ENCODE measurements around the gene YAP1. TPM values are rescaled to one million over a fixed set of nuclear protein-coding genes. Genes with fewer than 3 reads are reported as not detected.

YAP1 gene
- polyA plus RNA-seq, 2 of the 4 experiments (the other 2 are of a cell fraction), result 40.4 to 48.0 TPM

DNA sequence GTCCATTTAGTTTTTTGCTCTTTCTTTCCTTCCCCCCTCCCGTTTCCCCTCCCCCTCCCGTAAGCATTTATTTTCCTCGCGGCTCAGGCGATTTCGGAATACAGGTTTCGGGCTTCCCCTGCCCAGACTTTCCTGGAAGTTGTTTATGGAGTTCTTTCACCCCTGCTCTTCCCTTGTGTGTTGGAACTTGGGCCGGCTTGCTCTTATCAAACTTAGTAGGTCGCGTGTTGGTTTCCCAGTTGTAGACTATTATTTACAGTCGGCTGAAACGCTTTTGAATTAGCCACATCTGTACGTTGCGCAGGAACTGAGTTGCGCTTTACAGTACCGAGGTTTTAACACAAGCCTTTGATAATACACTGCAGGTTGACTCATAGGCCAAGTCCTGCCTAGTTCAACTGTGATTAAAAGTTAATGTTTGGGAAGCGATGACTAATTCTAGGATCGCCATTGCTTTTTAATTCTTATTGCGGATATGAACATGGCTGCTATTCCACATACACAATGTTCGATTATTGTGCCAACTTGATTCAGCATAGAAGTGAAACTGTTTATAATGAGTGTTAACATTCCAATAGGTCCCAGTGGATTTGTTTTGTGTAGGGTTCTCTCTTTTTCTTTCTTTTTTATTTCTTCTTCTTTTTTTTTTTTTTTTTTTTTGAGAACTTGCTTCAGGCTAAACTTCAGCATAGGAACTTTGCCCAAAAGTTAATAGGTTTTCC, 1.7 kb downstream of the YAP1 start (continued):
- TF ChIP-seq HMGXB4 (CRISPR knock-in tag; IDR thresholded peaks at IDR 0.05; ENCODE audit: borderline replicate concordance) (no peak), BCL3 (IDR thresholded peaks at IDR 0.05) (peak; percentile 40; the same call in 1 of the 3 replicates), MYC (IDR thresholded peaks at IDR 0.05; ENCODE audit: borderline replicate concordance, low read length) (no peak), BHLHE40 (IDR thresholded peaks at IDR 0.05; ENCODE audit: low read depth, low read length) (no peak), KDM1A (IDR thresholded peaks at IDR 0.05; ENCODE audit: low read depth) (no peak), ZC3H11A (IDR thresholded peaks at IDR 0.05) (no peak), RAD21 (conservative IDR thresholded peaks at IDR 0.05 in 1 of 2, IDR thresholded peaks at IDR 0.05 in 1 of 2) (no peak), JUN (IDR thresholded peaks at IDR 0.05) (peak; percentile 47 to 58; a peak in 3 of 5 replicates), SREBF2 (IDR thresholded peaks at IDR 0.05) (no peak), CBX2 (IDR thresholded peaks at IDR 0.05; ENCODE audit: borderline replicate concordance, low read depth) (no peak), NR3C1 (IDR thresholded peaks at IDR 0.05) (no peak), CBX8 (IDR thresholded peaks at IDR 0.05) (no peak)
- TF ChIP-seq, protein P1, sequence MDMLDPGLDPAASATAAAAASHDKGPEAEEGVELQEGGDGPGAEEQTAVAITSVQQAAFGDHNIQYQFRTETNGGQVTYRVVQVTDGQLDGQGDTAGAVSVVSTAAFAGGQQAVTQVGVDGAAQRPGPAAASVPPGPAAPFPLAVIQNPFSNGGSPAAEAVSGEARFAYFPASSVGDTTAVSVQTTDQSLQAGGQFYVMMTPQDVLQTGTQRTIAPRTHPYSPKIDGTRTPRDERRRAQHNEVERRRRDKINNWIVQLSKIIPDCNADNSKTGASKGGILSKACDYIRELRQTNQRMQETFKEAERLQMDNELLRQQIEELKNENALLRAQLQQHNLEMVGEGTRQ (IDR thresholded peaks at IDR 0.05), result no peak
- TF ChIP-seq, protein P2, sequence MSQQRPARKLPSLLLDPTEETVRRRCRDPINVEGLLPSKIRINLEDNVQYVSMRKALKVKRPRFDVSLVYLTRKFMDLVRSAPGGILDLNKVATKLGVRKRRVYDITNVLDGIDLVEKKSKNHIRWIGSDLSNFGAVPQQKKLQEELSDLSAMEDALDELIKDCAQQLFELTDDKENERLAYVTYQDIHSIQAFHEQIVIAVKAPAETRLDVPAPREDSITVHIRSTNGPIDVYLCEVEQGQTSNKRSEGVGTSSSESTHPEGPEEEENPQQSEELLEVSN (IDR thresholded peaks at IDR 0.05; ENCODE audit: borderline replicate concordance, low read depth), result no peak

DNA sequence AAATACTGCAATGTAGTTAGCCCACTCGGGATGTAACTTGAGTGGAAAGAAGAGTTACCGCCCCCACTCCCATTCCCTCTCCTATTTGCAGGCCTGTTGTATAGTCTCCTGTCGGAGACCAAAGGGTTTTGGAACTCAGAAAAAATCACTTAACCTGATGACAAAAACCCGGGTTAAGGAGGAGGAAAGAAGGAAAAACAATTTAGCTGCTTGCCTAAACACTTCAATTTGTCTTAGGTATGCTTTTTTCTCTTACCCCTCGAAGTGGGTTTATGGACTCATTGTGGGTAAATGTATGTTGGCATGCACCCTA, 2.2 kb downstream of the YAP1 start:
- POLR2A ChIA-PET, result no interaction called here
- ATAC-seq, result no peak
- H3K4me2 ChIP-seq, result peak overlapping the region; percentile 84
- no peak for TF ChIP-seq HOXB5 (CRISPR knock-in tag; IDR thresholded peaks at IDR 0.05)
- no peak for TF ChIP-seq NPAS2 (CRISPR knock-in tag; IDR thresholded peaks at IDR 0.05; ENCODE audit: borderline replicate concordance)
- TF ChIP-seq CBX8 (IDR thresholded peaks at IDR 0.05), result no peak
- no peak for TF ChIP-seq NR3C1 (IDR thresholded peaks at IDR 0.05)
- TF ChIP-seq FOSB (CRISPR knock-in tag; IDR thresholded peaks at IDR 0.05), result no peak
- TF ChIP-seq, protein P1 (IDR thresholded peaks at IDR 0.05), result no peak
- H3K27ac ChIP-seq, result peak overlapping the region; percentile 99
- H3K9me3 ChIP-seq, result no peaks in the 10 kb centered on the region
- WGBS (ENCODE audit: missing lambda C conversion rate), result 0% methylated on average over 5 of the region's 5 CpGs
- H3K4me3 ChIP-seq, result peak overlapping the region; percentile 90
- DNase-seq (ENCODE audit: low read depth in 1 of 2, low spot score in 1 of 2), result no peak
- no peak for FAIRE-seq
- H3K4me1 ChIP-seq, result peaks cover 52% of the 10 kb centered on the region
- CTCF ChIA-PET, result no interaction called here

GRCh38 chr11:102114032-102114431, 3.8 kb downstream of the YAP1 start:
- Histone ChIP-seq H3K9me3 (no peaks in the 10 kb centered on the region), H3K4me2 (peak overlapping the region; percentile 84), H3K4me1 (peaks cover 61% of the 10 kb centered on the region), H3K27ac (peak overlapping the region; percentile 74 to 99), H3K4me3 (peak overlapping the region; percentile 90; the same call in 2 of the 3 replicates)
- no peak for TF ChIP-seq TP53 (CRISPR knock-in tag; IDR thresholded peaks at IDR 0.05)
- TF ChIP-seq KDM1A (IDR thresholded peaks at IDR 0.05; ENCODE audit: low read depth), result no peak
- TF ChIP-seq FOXS1 (CRISPR knock-in tag; IDR thresholded peaks at IDR 0.05), result no peak
- no peak for TF ChIP-seq MAFK (IDR thresholded peaks at IDR 0.05; ENCODE audit: partially characterized antibody)
- no peak for TF ChIP-seq POLR2AphosphoS2 (conservative IDR thresholded peaks at IDR 0.05; ENCODE audit: low read length)
- no peak for TF ChIP-seq SMC3 (IDR thresholded peaks at IDR 0.05)
- TF ChIP-seq CHD4 (IDR thresholded peaks at IDR 0.05; ENCODE audit: borderline replicate concordance), result no peak
- 11% methylated on average over 4 of the region's 4 CpGs for WGBS (ENCODE audit: missing lambda C conversion rate)
- ATAC-seq (no peak), FAIRE-seq (no peak), DNase-seq (ENCODE audit: low read depth in 1 of 2, low spot score in 1 of 2) (peak in 1 of 2 experiments; percentile 13)
- ChIA-PET POLR2A (no interaction called here), CTCF (no interaction called here)
